HepG2 (cell line): ENCODE data around the gene ADGRG6. TPM values are rescaled to one million over a fixed set of nuclear protein-coding genes. Genes with fewer than 3 reads are reported as not detected.
A peak's percentile ranks its signal among the peaks of the same experiment; 100 is the strongest.

Experiments
- ADNP ChIP-seq: sonication (generic); formaldehyde crosslinking; IDR thresholded peaks from 2 replicates; pipeline ENCODE4 v1.4.0; 2020; ENCODE audit warnings: missing genetic modification reagents
- CHCHD3 ChIP-seq: sonication (generic); formaldehyde crosslinking; IDR thresholded peaks from 2 replicates; pipeline ENCODE4 v1.8.0; 2022; ENCODE audit warnings: mild to moderate bottlenecking, missing genetic modification reagents, moderate library complexity
- DPF2 ChIP-seq: sonication (generic); formaldehyde crosslinking; IDR thresholded peaks from 2 replicates; pipeline ENCODE4 v1.4.0; 2020; ENCODE audit warnings: mild to moderate bottlenecking, low read depth, missing genetic modification reagents, borderline replicate concordance
- FOXA1 ChIP-seq, 2 experiments: fragments of 450-650 bp in 1 of 2; sonication (generic) in 1 of 2; formaldehyde crosslinking in 1 of 2; IDR thresholded peaks; 2 replicates each; pipeline versions ENCODE4 v1.4.0 to v1.6.1; 2016 to 2020; ENCODE audit warnings: missing genetic modification reagents in 1 of 2
- HMGA1 ChIP-seq: sonication (generic); formaldehyde crosslinking; conservative IDR thresholded peaks from 2 replicates; pipeline ENCODE4 v1.4.0; 2020; ENCODE audit warnings: missing genetic modification reagents
- HOXA9 ChIP-seq: sonication (generic); formaldehyde crosslinking; IDR thresholded peaks from 2 replicates; pipeline ENCODE4 v1.8.1; 2022; ENCODE audit warnings: missing genetic modification reagents, mild to moderate bottlenecking, moderate library complexity, borderline replicate concordance
- LCORL ChIP-seq, 2 experiments: fragments of 450-650 bp in 1 of 2; sonication (generic) in 1 of 2; formaldehyde crosslinking in 1 of 2; IDR thresholded peaks; 2 replicates each; pipeline versions ENCODE4 v1.5.0 to v1.6.1; 2017 to 2020; ENCODE audit warnings: antibody characterized with exemption in 1 of 2, missing genetic modification reagents in 1 of 2
- NR1H2 ChIP-seq: sonication (generic); formaldehyde crosslinking; IDR thresholded peaks from 2 replicates; pipeline ENCODE4 v1.8.1; 2022; ENCODE audit warnings: low read depth, missing genetic modification reagents, borderline replicate concordance
- PRMT3 ChIP-seq: sonication (generic); formaldehyde crosslinking; IDR thresholded peaks from 2 replicates; pipeline ENCODE4 v1.8.1; 2022; ENCODE audit warnings: low read depth, mild to moderate bottlenecking, moderate library complexity, missing genetic modification reagents, borderline replicate concordance
- TAF1 ChIP-seq: sonication (generic); formaldehyde crosslinking; IDR thresholded peaks from 2 replicates; pipeline ENCODE4 v1.4.0; 2020; ENCODE audit warnings: missing genetic modification reagents
- ZNF235 ChIP-seq: sonication (generic); formaldehyde crosslinking; IDR thresholded peaks from 2 replicates; pipeline ENCODE4 v1.8.1; 2023; ENCODE audit warnings: mild to moderate bottlenecking, missing genetic modification reagents, borderline replicate concordance
- ZNF383 ChIP-seq: sonication (generic); formaldehyde crosslinking; IDR thresholded peaks from 2 replicates; pipeline ENCODE4 v1.4.0; 2020; ENCODE audit warnings: missing genetic modification reagents, mild to moderate bottlenecking, borderline replicate concordance
- ZNF501 ChIP-seq: sonication (generic); formaldehyde crosslinking; IDR thresholded peaks from 2 replicates; pipeline ENCODE4 v1.5.1; 2020; ENCODE audit warnings: mild to moderate bottlenecking, moderate library complexity, missing genetic modification reagents
- ZNF543 ChIP-seq: sonication (generic); formaldehyde crosslinking; IDR thresholded peaks from 2 replicates; pipeline ENCODE4 v1.4.0; 2020; ENCODE audit warnings: mild to moderate bottlenecking, missing genetic modification reagents
- ZNF746 ChIP-seq: sonication (generic); formaldehyde crosslinking; IDR thresholded peaks from 2 replicates; pipeline ENCODE4 v1.8.0; 2022; ENCODE audit warnings: mild to moderate bottlenecking, missing genetic modification reagents
- ZNF761 ChIP-seq: sonication (generic); formaldehyde crosslinking; conservative IDR thresholded peaks from 2 replicates; pipeline ENCODE4 v1.4.0; 2020; ENCODE audit warnings: mild to moderate bottlenecking, missing genetic modification reagents
- polyA plus RNA-seq, 8 experiments: library from polyadenylated mRNA; depleted of rRNA in 3 of 8; stranded (reverse) in 7 of 8; unstranded in 1 of 8; fragments of >200 nt; fragmentation: Illumina TruSeq in 4 of 8; extraction: Trizol in 4 of 8; gene quantifications; 2 replicates each; pipeline versions ENCODE4 v1.2.1 to v1.2.3, GENCODE V29; 2011 to 2016; ENCODE audit warnings: low read depth in 4 of 8, missing spikeins in 1 of 8, mixed read lengths in 1 of 8; ENCODE audit not compliant: insufficient read depth in 1 of 8
- total RNA-seq, 5 experiments: library from RNA; depleted of rRNA; stranded (reverse); fragments of >200 nt; fragmentation: Illumina TruSeq; extraction: Trizol; gene quantifications; 2 replicates each; pipeline ENCODE4 v1.2.3, GENCODE V29; 2016; ENCODE audit warnings: low read depth in 1 of 5
- TF ChIP-seq, protein P1 (sequence below): sonication (generic); formaldehyde crosslinking; IDR thresholded peaks from 2 replicates; pipeline ENCODE4 v1.4.0; 2020; ENCODE audit warnings: missing genetic modification reagents, borderline replicate concordance
- TF ChIP-seq, protein P2 (sequence below): sonication (generic); formaldehyde crosslinking; IDR thresholded peaks from 2 replicates; pipeline ENCODE4 v1.5.0; 2020; ENCODE audit warnings: mild to moderate bottlenecking, missing genetic modification reagents
- TF ChIP-seq, protein P3 (sequence below): sonication (generic); formaldehyde crosslinking; IDR thresholded peaks from 2 replicates; pipeline ENCODE4 v1.5.0; 2020; ENCODE audit warnings: missing genetic modification reagents, mild to moderate bottlenecking, borderline replicate concordance
- TF ChIP-seq, protein P4 (sequence below): sonication (generic); formaldehyde crosslinking; IDR thresholded peaks from 2 replicates; pipeline ENCODE4 v1.5.1; 2020; ENCODE audit warnings: mild to moderate bottlenecking, missing genetic modification reagents, borderline replicate concordance
- TF ChIP-seq, protein P5 (sequence below): IDR thresholded peaks from 2 replicates; pipeline ENCODE4 v1.6.1; 2016; ENCODE audit warnings: low read depth, control low read depth

The ADGRG6 gene
- total and polyA plus RNA-seq, 2 of the 13 experiments (the other 11 are each of a cell fraction or from before 2014, with no cell fraction given), result 129 to 249 TPM

DNA sequence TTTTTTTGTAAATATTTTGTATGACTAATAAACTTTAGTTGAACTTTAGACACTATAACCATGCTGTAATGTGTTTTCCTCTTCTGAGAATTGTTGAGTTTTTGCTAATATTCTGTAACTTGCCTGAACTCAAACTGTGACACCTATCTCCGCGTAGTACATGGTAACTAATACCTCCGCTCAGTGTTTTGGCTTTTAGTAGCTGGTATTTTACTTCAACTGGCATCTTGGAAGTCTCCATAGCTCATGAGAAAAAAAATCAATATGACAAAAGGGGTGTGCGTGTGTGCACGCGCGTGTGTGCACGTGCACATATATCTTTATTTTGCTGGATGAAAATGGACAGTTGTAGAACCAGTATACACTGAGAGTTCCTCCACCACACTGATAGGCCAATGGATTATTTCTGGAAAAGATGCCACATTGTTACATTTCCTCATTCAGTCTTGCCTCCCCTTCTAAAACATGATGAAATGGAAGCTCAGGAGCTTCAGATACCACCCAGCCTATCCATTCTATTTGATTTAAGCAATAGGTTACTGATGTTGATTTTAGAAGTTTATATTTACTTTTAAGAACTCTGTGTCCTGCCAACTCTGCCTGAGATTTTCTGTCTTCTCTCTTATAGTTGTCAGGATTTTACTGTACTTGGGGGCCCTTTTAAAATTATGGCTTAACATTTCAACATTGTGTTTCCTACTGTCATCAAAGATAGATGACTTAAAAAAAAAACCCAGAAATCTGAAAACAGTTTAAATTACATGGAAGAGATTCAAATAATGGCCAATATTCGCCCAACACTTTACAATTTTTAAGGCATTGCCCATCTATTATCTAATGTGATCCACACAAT is 16.3 kb upstream of the ADGRG6 start (continued):
- TF ChIP-seq ADNP (CRISPR knock-in tag) (no peak), CHCHD3 (CRISPR knock-in tag) (no peak), PRMT3 (CRISPR knock-in tag) (no peak), HOXA9 (CRISPR knock-in tag) (no peak), ZNF761 (CRISPR knock-in tag) (no peak; the same call in 1 of the 2 replicates), DPF2 (CRISPR knock-in tag) (peak; percentile 15; the same call in 1 of the 2 replicates), ZNF543 (CRISPR knock-in tag) (no peak), NR1H2 (no peak), TAF1 (CRISPR knock-in tag) (peak; percentile 31; the same call in 1 of the 2 replicates), HMGA1 (no peak), FOXA1 (IDR thresholded peaks at IDR 0.05) (peak; percentile 90), FOXA1 (CRISPR knock-in tag; IDR thresholded peaks at IDR 0.05) (peak; percentile 85), LCORL (IDR thresholded peaks at IDR 0.05) (no peak), LCORL (CRISPR knock-in tag; IDR thresholded peaks at IDR 0.05) (peak; percentile 81), ZNF235 (CRISPR knock-in tag) (no peak), ZNF383 (CRISPR knock-in tag) (no peak), ZNF746 (no peak), ZNF501 (CRISPR knock-in tag) (no peak; the same call in 1 of the 2 replicates)
- TF ChIP-seq, protein P1, sequence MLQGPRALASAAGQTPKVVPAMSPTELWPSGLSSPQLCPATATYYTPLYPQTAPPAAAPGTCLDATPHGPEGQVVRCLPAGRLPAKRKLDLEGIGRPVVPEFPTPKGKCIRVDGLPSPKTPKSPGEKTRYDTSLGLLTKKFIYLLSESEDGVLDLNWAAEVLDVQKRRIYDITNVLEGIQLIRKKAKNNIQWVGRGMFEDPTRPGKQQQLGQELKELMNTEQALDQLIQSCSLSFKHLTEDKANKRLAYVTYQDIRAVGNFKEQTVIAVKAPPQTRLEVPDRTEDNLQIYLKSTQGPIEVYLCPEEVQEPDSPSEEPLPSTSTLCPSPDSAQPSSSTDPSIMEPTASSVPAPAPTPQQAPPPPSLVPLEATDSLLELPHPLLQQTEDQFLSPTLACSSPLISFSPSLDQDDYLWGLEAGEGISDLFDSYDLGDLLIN (CRISPR knock-in tag), result no peak
- TF ChIP-seq, protein P2, sequence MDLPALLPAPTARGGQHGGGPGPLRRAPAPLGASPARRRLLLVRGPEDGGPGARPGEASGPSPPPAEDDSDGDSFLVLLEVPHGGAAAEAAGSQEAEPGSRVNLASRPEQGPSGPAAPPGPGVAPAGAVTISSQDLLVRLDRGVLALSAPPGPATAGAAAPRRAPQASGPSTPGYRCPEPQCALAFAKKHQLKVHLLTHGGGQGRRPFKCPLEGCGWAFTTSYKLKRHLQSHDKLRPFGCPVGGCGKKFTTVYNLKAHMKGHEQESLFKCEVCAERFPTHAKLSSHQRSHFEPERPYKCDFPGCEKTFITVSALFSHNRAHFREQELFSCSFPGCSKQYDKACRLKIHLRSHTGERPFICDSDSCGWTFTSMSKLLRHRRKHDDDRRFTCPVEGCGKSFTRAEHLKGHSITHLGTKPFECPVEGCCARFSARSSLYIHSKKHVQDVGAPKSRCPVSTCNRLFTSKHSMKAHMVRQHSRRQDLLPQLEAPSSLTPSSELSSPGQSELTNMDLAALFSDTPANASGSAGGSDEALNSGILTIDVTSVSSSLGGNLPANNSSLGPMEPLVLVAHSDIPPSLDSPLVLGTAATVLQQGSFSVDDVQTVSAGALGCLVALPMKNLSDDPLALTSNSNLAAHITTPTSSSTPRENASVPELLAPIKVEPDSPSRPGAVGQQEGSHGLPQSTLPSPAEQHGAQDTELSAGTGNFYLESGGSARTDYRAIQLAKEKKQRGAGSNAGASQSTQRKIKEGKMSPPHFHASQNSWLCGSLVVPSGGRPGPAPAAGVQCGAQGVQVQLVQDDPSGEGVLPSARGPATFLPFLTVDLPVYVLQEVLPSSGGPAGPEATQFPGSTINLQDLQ (CRISPR knock-in tag), result no peak
- TF ChIP-seq, protein P3, sequence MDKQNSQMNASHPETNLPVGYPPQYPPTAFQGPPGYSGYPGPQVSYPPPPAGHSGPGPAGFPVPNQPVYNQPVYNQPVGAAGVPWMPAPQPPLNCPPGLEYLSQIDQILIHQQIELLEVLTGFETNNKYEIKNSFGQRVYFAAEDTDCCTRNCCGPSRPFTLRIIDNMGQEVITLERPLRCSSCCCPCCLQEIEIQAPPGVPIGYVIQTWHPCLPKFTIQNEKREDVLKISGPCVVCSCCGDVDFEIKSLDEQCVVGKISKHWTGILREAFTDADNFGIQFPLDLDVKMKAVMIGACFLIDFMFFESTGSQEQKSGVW (CRISPR knock-in tag), result no peak
- TF ChIP-seq, protein P4, sequence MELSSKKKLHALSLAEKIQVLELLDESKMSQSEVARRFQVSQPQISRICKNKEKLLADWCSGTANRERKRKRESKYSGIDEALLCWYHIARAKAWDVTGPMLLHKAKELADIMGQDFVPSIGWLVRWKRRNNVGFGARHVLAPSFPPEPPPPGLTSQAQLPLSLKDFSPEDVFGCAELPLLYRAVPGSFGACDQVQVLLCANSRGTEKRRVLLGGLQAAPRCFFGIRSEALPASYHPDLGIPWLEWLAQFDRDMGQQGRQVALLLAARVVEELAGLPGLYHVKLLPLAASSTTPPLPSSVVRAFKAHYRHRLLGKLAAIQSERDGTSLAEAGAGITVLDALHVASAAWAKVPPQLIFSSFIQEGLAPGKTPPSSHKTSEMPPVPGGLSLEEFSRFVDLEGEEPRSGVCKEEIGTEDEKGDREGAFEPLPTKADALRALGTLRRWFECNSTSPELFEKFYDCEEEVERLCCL (CRISPR knock-in tag), result no peak
- TF ChIP-seq, protein P5, sequence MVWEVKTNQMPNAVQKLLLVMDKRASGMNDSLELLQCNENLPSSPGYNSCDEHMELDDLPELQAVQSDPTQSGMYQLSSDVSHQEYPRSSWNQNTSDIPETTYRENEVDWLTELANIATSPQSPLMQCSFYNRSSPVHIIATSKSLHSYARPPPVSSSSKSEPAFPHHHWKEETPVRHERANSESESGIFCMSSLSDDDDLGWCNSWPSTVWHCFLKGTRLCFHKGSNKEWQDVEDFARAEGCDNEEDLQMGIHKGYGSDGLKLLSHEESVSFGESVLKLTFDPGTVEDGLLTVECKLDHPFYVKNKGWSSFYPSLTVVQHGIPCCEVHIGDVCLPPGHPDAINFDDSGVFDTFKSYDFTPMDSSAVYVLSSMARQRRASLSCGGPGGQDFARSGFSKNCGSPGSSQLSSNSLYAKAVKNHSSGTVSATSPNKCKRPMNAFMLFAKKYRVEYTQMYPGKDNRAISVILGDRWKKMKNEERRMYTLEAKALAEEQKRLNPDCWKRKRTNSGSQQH (CRISPR knock-in tag), result no peak
